Measurements from ENCODE around the gene CYP4A22.

Gene CYP4A22

DNA sequence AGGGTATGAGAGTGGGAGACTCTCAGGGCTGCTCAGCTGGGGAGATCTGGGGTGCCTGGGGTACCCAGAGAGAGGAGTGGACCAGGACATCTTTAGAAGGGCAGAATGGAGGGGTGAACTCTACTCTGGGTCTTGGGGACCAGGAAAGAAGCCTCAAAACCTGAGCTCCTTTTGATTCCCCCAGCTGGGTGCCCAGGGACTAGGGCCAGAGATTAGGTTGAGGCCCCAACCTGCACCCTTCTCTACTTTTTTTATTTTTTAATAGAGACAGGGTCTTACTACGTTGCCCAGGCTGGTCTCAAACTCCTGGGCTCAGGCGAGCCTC is 50.6 kb downstream of the CYP4A22 start:
- no peak for DNase-seq (ENCODE audit: extremely low read depth, low read depth)

DNA sequence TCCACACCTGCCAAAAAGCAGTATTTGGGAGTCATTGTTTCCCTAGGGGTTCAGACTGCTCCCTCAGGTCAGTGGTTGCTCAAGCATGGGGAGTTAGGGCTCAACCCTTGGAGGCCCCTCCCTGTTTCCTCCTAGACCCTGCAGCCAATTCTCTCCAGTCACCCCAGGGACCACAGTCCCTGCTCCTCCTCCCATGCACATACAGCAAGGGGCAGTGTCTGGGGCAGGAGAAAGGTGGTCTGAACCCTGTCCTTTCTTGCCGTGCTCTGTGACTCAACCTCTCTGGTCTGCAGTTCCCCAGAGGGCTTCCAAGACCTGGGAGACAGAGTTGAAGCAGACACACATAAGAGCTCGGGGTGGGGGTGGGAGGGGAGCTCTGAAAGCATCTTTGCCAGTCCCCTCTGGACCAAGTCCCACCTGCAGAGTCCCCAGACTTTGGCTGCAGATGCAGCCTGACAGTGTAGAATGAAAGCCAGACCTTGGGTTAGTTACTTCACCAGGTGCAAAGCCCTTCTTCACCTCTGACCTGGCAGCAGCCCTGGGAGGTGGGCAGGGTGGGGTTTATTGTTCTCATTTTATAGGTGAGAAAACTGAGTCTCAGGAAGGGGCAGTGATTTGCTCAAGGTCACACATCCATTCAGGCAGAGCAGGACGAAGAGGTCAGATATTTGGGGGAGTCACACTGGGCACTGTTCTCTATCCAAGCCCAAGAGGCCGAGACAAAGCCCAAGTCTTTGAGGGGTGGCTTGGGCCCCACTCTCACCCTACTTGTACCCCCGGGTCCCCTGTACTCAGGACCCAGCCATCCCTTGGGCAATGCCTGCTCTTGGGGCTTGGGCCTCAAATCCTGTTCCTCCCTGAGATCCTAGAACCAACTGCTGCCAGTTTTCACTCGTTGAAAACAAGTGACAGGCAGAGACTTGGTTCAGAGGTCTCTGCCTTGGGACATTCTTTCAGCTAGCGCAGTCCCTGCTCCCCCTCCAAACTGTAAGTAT is 51.8 kb downstream of the CYP4A22 start:
- TF ChIP-seq, protein P1, sequence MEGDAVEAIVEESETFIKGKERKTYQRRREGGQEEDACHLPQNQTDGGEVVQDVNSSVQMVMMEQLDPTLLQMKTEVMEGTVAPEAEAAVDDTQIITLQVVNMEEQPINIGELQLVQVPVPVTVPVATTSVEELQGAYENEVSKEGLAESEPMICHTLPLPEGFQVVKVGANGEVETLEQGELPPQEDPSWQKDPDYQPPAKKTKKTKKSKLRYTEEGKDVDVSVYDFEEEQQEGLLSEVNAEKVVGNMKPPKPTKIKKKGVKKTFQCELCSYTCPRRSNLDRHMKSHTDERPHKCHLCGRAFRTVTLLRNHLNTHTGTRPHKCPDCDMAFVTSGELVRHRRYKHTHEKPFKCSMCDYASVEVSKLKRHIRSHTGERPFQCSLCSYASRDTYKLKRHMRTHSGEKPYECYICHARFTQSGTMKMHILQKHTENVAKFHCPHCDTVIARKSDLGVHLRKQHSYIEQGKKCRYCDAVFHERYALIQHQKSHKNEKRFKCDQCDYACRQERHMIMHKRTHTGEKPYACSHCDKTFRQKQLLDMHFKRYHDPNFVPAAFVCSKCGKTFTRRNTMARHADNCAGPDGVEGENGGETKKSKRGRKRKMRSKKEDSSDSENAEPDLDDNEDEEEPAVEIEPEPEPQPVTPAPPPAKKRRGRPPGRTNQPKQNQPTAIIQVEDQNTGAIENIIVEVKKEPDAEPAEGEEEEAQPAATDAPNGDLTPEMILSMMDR (IDR thresholded peaks at IDR 0.05; ENCODE audit: low read depth, low read length): no peak
- no peak for DNase-seq (ENCODE audit: extremely low read depth, low read depth)

More for the DNA sequence above, 50.6 kb downstream of the CYP4A22 start:
- TF ChIP-seq, protein P1 (IDR thresholded peaks at IDR 0.05; ENCODE audit: low read depth, low read length): no peak

DNA sequence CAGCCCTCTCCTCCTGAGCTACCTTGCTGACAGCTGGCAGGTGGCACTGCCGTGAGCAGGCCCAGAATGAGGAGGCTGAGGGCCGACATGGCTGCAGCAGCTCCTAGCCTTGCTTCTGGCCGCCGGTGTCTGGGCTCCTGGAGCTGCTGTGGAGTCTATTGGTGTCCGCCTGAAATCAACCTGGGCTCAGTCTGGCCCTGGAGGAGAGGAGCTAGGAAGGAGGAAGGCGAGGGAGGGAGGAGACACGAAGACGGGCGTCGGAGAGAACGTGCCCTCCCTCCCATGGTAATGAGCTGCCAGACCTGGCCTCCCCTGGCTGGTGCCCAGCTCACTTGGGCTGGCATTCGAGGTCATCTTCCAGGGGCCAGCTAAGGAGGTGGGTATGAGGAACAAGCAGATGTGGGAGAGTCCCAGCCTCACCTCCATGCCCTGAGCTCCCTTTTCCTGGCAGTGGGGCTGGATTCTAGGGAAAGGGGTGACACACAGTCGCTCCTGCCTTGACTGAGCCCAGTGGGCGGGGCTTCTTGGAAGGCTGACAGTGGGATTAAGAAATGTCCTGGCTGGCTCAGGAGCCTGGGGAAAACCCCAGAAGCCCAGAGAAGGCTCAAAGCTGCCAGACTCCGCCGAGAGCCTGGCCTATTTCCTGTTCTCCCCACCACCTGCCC is 52.7 kb downstream of the CYP4A22 start, which contains the start of gene PDZK1IP1:
Gene PDZK1IP1 (minus strand): TSS at position 193 of the 665 bp plus-strand sequence. CDS start 104 bp downstream, at position 89.
- peak; percentile 47 for DNase-seq (ENCODE audit: extremely low read depth, low read depth)
- TF ChIP-seq, protein P1 (IDR thresholded peaks at IDR 0.05; ENCODE audit: low read depth, low read length): no peak

DNA sequence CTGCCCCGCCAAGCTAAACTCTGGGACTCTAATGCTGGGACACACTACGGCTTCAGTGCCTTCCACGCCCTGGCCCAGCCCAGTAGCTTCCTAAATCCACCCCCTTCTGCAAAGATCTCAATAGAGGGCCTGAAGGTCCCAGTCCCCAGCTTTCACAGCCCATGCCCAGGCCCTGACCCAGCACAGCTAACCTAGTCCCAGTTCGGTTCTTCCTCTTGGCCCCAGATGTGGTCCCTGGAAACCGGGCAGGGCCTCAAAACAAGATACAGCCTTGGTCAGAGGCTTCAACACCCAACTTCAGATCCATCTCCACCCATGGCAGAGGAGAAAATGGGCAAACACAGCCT is 53.2 kb downstream of the CYP4A22 start:
- TF ChIP-seq, protein P1 (IDR thresholded peaks at IDR 0.05; ENCODE audit: low read depth, low read length): no peak
- no peak for DNase-seq (ENCODE audit: extremely low read depth, low read depth)

DNA sequence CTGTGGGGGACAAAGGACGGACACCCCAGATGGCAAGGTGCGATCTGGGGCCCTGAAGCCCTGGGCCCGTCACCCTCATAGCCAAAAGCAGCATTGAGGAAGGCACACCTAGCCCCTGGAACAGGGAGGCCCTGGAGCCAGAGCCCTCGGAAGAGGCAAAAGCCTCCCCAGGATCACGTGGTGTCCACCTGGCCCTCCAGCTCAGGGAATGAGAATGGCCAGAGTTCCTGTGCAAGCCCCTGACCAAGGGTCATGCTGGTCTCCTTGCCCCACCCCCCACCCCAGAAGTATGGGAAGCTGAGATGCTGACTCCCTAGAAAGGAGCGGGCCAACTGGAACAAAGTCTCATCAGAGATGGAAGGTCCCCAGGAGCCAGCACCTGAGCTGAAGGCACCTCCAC is 53.6 kb downstream of the CYP4A22 start:
- TF ChIP-seq, protein P1 (IDR thresholded peaks at IDR 0.05; ENCODE audit: low read depth, low read length): no peak
- no peak for DNase-seq (ENCODE audit: extremely low read depth, low read depth)

DNA sequence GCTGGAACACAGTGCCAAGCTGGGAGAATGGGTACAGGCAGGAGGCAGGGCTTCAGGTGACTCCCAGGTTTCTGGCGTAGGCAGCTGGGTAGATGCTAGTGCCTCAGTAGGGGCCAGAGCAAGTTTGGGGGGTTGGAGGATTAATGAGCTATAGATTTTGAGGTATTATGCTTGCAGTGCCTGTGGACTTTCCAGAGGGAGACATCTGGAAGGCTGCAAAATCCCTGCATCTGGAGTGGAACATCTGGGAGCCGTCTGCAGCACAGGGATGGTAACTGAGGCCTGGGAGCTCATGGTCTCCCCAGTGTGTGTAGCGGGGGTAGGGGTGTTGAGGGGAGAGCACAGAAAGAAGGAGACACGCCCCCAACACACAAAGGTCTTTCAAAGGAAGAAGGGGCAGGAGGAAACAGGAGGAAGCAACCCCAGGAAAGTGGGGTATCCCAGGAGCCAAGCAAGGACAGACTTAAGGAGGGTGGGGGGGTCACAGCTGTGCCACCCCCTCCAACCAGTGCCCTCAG is 54.8 kb downstream of the CYP4A22 start:
- no peak for DNase-seq (ENCODE audit: extremely low read depth, low read depth)

More for the DNA sequence above, 54.8 kb downstream of the CYP4A22 start:
- TF ChIP-seq, protein P1 (IDR thresholded peaks at IDR 0.05; ENCODE audit: low read depth, low read length): no peak

All from AG09319 (cell line).